Central memory CD8-positive, alpha-beta T cell (primary cell): ENCODE measurements around the gene GPBP1L1.

Source experiments
- ATAC-seq: fragments of 150-1000 bp; cut with Tn5 transposase; replicated peaks from 2 replicates; pipeline ENCODE4 v1.10.0; 2022; ENCODE audit warnings: mild to moderate bottlenecking, moderate FRiP score, moderate number of reproducible peaks; ENCODE audit not compliant: poor library complexity, severe bottlenecking; ENCODE audit errors: extremely low read depth
- DNase-seq, 2 donors: peaks; one replicate each; pipeline ENCODE4 v3.0.0; 2021; ENCODE audit warnings: low spot score in 2 of 2
- H3K27ac Mint-ChIP-seq: one replicate; pipeline ENCODE4 v1.8.0; 2022; ENCODE audit warnings: low read depth, mild to moderate bottlenecking, moderate library complexity, mixed read lengths
- H3K27me3 Mint-ChIP-seq: one replicate; pipeline ENCODE4 v1.8.0; 2022; ENCODE audit warnings: mixed read lengths
- H3K36me3 Mint-ChIP-seq: one replicate; pipeline ENCODE4 v1.8.0; 2022; ENCODE audit warnings: mild to moderate bottlenecking, moderate library complexity, mixed read lengths; ENCODE audit not compliant: insufficient read depth
- H3K4me1 Mint-ChIP-seq: one replicate; pipeline ENCODE4 v1.8.0; 2022; ENCODE audit warnings: mixed read lengths
- H3K4me3 Mint-ChIP-seq: one replicate; pipeline ENCODE4 v1.8.0; 2022; ENCODE audit warnings: mild to moderate bottlenecking, moderate library complexity, mixed read lengths
- H3K9me3 Mint-ChIP-seq: one replicate; pipeline ENCODE4 v1.8.0; 2022; ENCODE audit warnings: mixed read lengths

The GPBP1L1 gene

GRCh38 chr1:45647248-45648021 is 38.9 kb downstream of the GPBP1L1 start:
- Mint-ChIP-seq H3K36me3 (peaks cover 52% of the 10 kb centered on the region), H3K4me3 (no peak overlapping the region), H3K27me3 (no peaks in the 10 kb centered on the region), H3K9me3 (no peaks in the 10 kb centered on the region), H3K4me1 (peaks cover 20% of the 10 kb centered on the region), H3K27ac (no peak overlapping the region)
- DNase-seq (no peak), ATAC-seq (no peak)

GRCh38 chr1:45644661-45645060 is 41.7 kb downstream of the GPBP1L1 start:
- Mint-ChIP-seq H3K36me3 (peaks cover 48% of the 10 kb centered on the region), H3K4me3 (no peak overlapping the region), H3K9me3 (no peaks in the 10 kb centered on the region), H3K27ac (no peak overlapping the region), H3K4me1 (peaks cover 9% of the 10 kb centered on the region), H3K27me3 (no peaks in the 10 kb centered on the region)
- no peak for ATAC-seq
- DNase-seq, result no peak

GRCh38 chr1:45643978-45644377 is 42.4 kb downstream of the GPBP1L1 start:
- no peak overlapping the region for H3K27ac Mint-ChIP-seq
- peaks cover 43% of the 10 kb centered on the region for H3K36me3 Mint-ChIP-seq
- ATAC-seq (no peak), DNase-seq (no peak)
- no peaks in the 10 kb centered on the region for H3K27me3 Mint-ChIP-seq
- no peak overlapping the region for H3K4me3 Mint-ChIP-seq
- peaks cover 9% of the 10 kb centered on the region for H3K4me1 Mint-ChIP-seq
- no peaks in the 10 kb centered on the region for H3K9me3 Mint-ChIP-seq

GRCh38 chr1:45643321-45643720 is 43.0 kb downstream of the GPBP1L1 start:
- peaks cover 9% of the 10 kb centered on the region for H3K4me1 Mint-ChIP-seq
- H3K4me3 Mint-ChIP-seq, result no peak overlapping the region
- DNase-seq (no peak), ATAC-seq (no peak)
- no peaks in the 10 kb centered on the region for H3K9me3 Mint-ChIP-seq
- no peaks in the 10 kb centered on the region for H3K27me3 Mint-ChIP-seq
- H3K36me3 Mint-ChIP-seq, result peaks cover 42% of the 10 kb centered on the region
- peak overlapping the region; percentile 20 for H3K27ac Mint-ChIP-seq

GRCh38 chr1:45640293-45640692 is 46.0 kb downstream of the GPBP1L1 start:
- no peak for ATAC-seq

GRCh38 chr1:45635211-45635610 is 51.1 kb downstream of the GPBP1L1 start:
- H3K4me1 Mint-ChIP-seq, result no peaks in the 10 kb centered on the region
- H3K27me3 Mint-ChIP-seq, result no peaks in the 10 kb centered on the region
- no peaks in the 10 kb centered on the region for H3K9me3 Mint-ChIP-seq
- no peak overlapping the region for H3K4me3 Mint-ChIP-seq
- ATAC-seq (no peak), DNase-seq (no peak)
- H3K36me3 Mint-ChIP-seq, result peaks cover 20% of the 10 kb centered on the region
- H3K27ac Mint-ChIP-seq, result no peak overlapping the region

More at GRCh38 chr1:45640293-45640692, 46.0 kb downstream of the GPBP1L1 start:
- no peak overlapping the region for H3K4me3 Mint-ChIP-seq
- no peak for DNase-seq
- no peak overlapping the region for H3K27ac Mint-ChIP-seq
- H3K4me1 Mint-ChIP-seq, result peaks cover 9% of the 10 kb centered on the region
- peaks cover 24% of the 10 kb centered on the region for H3K36me3 Mint-ChIP-seq
- H3K9me3 Mint-ChIP-seq, result no peaks in the 10 kb centered on the region
- no peaks in the 10 kb centered on the region for H3K27me3 Mint-ChIP-seq

- H3K4me1 Mint-ChIP-seq, result no peaks in the 10 kb centered on the region
- DNase-seq (no peak), ATAC-seq (no peak)
- no peak overlapping the region for H3K4me3 Mint-ChIP-seq
- no peak overlapping the region for H3K27ac Mint-ChIP-seq
- peaks cover 48% of the 10 kb centered on the region for H3K36me3 Mint-ChIP-seq
- no peaks in the 10 kb centered on the region for H3K9me3 Mint-ChIP-seq
- H3K27me3 Mint-ChIP-seq, result no peaks in the 10 kb centered on the region
Observed at GRCh38 chr1:45630429-45630828, 55.9 kb downstream of the GPBP1L1 start.

GRCh38 chr1:45629035-45629434 is 57.3 kb downstream of the GPBP1L1 start:
- Mint-ChIP-seq H3K4me3 (no peak overlapping the region), H3K27ac (no peak overlapping the region), H3K27me3 (no peaks in the 10 kb centered on the region), H3K9me3 (no peaks in the 10 kb centered on the region), H3K4me1 (no peaks in the 10 kb centered on the region), H3K36me3 (peaks cover 53% of the 10 kb centered on the region)
- DNase-seq (no peak), ATAC-seq (no peak)

- no peak for ATAC-seq
- H3K27ac Mint-ChIP-seq, result peak within 1 kb of the TSS; percentile 44
Observed at GRCh38 chr1:45623972-45624371, 62.4 kb downstream of the GPBP1L1 start, which contains the start of gene CCDC17. TSS of gene CCDC17 (minus strand) at chr1:45624054. CDS start at chr1:45623909, 145 bp downstream.

GRCh38 chr1:45622524-45623394 is 63.6 kb downstream of the GPBP1L1 start:
- H3K4me1 Mint-ChIP-seq, result no peaks in the 10 kb centered on the region
- H3K27ac Mint-ChIP-seq, result no peak overlapping the region
- DNase-seq (no peak), ATAC-seq (no peak)
- H3K9me3 Mint-ChIP-seq, result no peaks in the 10 kb centered on the region
- H3K4me3 Mint-ChIP-seq, result no peak overlapping the region
- H3K27me3 Mint-ChIP-seq, result no peaks in the 10 kb centered on the region
- H3K36me3 Mint-ChIP-seq, result peaks cover 38% of the 10 kb centered on the region

More at GRCh38 chr1:45623972-45624371, 62.4 kb downstream of the GPBP1L1 start, which contains the start of gene CCDC17:
- no peaks in the 10 kb centered on the region for H3K4me1 Mint-ChIP-seq
- H3K36me3 Mint-ChIP-seq, result peaks cover 39% of the 10 kb centered on the region
- H3K27me3 Mint-ChIP-seq, result no peaks in the 10 kb centered on the region
- H3K9me3 Mint-ChIP-seq, result no peaks in the 10 kb centered on the region
- no peak for DNase-seq
- no peak within 1 kb of the TSS for H3K4me3 Mint-ChIP-seq

GRCh38 chr1:45621895-45622523 is 64.3 kb downstream of the GPBP1L1 start:
- H3K27me3 Mint-ChIP-seq, result no peaks in the 10 kb centered on the region
- H3K4me3 Mint-ChIP-seq, result no peak overlapping the region
- no peaks in the 10 kb centered on the region for H3K4me1 Mint-ChIP-seq
- no peak for DNase-seq
- no peak overlapping the region for H3K27ac Mint-ChIP-seq
- no peaks in the 10 kb centered on the region for H3K9me3 Mint-ChIP-seq
- ATAC-seq, result no peak
- peaks cover 38% of the 10 kb centered on the region for H3K36me3 Mint-ChIP-seq

- DNase-seq (no peak), ATAC-seq (no peak)
- peaks cover 35% of the 10 kb centered on the region for H3K36me3 Mint-ChIP-seq
Observed at GRCh38 chr1:45621501-45621836, 64.9 kb downstream of the GPBP1L1 start.

More at GRCh38 chr1:45621501-45621836, 64.9 kb downstream of the GPBP1L1 start:
- Mint-ChIP-seq H3K4me3 (no peak overlapping the region), H3K27ac (no peak overlapping the region), H3K4me1 (no peaks in the 10 kb centered on the region), H3K27me3 (no peaks in the 10 kb centered on the region), H3K9me3 (no peaks in the 10 kb centered on the region)
